ENCODE data around the gene PIP5K1B. TPM values are rescaled to one million over a fixed set of nuclear protein-coding genes. Genes with fewer than 3 reads are reported as not detected.

PIP5K1B gene
- total RNA-seq, 1 experiment from 2014 or later: 10.3 TPM

GRCh38 chr9:68805890-68806517 lies 101.0 kb downstream of the PIP5K1B start:
- Histone ChIP-seq H3K27me3 (replicated peaks; ENCODE audit: control insufficient read depth, insufficient read depth, low read length) (no peaks in the 10 kb centered on the region), H3K4me1 (no peaks in the 10 kb centered on the region), H3K4me3 (ENCODE audit: low read depth, low read length) (no peak overlapping the region), H3K36me3 (ENCODE audit: control insufficient read depth, insufficient read depth, low read length) (no peaks in the 10 kb centered on the region), H3K9me3 (no peaks in the 10 kb centered on the region)
- TF ChIP-seq, protein P1, sequence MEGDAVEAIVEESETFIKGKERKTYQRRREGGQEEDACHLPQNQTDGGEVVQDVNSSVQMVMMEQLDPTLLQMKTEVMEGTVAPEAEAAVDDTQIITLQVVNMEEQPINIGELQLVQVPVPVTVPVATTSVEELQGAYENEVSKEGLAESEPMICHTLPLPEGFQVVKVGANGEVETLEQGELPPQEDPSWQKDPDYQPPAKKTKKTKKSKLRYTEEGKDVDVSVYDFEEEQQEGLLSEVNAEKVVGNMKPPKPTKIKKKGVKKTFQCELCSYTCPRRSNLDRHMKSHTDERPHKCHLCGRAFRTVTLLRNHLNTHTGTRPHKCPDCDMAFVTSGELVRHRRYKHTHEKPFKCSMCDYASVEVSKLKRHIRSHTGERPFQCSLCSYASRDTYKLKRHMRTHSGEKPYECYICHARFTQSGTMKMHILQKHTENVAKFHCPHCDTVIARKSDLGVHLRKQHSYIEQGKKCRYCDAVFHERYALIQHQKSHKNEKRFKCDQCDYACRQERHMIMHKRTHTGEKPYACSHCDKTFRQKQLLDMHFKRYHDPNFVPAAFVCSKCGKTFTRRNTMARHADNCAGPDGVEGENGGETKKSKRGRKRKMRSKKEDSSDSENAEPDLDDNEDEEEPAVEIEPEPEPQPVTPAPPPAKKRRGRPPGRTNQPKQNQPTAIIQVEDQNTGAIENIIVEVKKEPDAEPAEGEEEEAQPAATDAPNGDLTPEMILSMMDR (IDR thresholded peaks at IDR 0.05; ENCODE audit: insufficient read depth in 1 of 2, low read depth in 1 of 2, low read length in 1 of 2, severe bottlenecking in 1 of 2, unreplicated experiment in 1 of 2): no peak
- Mint-ChIP-seq H3K27ac (ENCODE audit: unreplicated experiment) (no peak overlapping the region), H3K4me1 (ENCODE audit: low read depth, unreplicated experiment) (no peaks in the 10 kb centered on the region), H3K4me3 (ENCODE audit: unreplicated experiment) (no peak overlapping the region), H3K36me3 (ENCODE audit: insufficient read depth, unreplicated experiment) (peaks cover 5% of the 10 kb centered on the region), H3K9me3 (ENCODE audit: unreplicated experiment) (no peaks in the 10 kb centered on the region), H3K27me3 (ENCODE audit: insufficient read depth, unreplicated experiment) (no peaks in the 10 kb centered on the region)
- no peak for DNase-seq
- intact Hi-C loops (cut with micrococcal nuclease; ENCODE audit: unreplicated experiment): no loop called here
- ChIA-PET POLR2A (no interaction called here), CTCF (no interaction called here)
- BruUV-seq (replicated peaks): no TSS peak

DNA sequence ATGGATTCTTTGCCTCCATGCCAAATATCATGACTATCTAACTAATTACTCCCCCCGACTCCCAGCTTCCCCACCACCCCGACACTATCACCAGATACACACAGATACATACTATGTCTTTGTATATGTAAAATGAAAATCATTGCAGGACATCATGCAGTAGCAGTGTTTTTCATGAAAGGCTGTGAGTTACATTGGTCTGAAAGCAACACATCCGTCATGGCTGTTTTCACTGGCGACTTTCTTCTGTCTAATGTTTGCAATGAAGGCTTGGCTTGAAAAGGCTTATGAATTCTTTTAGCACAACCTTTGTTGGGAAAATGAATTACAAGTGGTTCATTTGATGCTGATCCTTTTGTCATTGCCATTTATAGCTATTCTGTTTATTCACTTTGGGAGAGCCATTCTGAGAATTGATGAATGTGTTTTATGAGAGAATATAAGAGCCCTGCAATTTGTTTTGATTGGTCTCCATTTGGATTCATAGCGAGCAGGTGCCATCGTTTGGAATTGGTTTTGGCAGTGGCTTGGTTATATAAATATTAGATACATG lies 103.4 kb downstream of the PIP5K1B start:
- ChIA-PET POLR2A (no interaction called here), CTCF (no interaction called here)
- H3K9me3 ChIP-seq: no peaks in the 10 kb centered on the region
- DNase-seq: no peak
- no peaks in the 10 kb centered on the region for H3K9me3 Mint-ChIP-seq (ENCODE audit: unreplicated experiment)
- no TSS peak for BruUV-seq (replicated peaks)
- intact Hi-C loops (cut with micrococcal nuclease; ENCODE audit: unreplicated experiment): no loop called here
- H3K27me3 Mint-ChIP-seq (ENCODE audit: insufficient read depth, unreplicated experiment): no peaks in the 10 kb centered on the region
- no peaks in the 10 kb centered on the region for H3K4me1 Mint-ChIP-seq (ENCODE audit: low read depth, unreplicated experiment)
- TF ChIP-seq, protein P1 (IDR thresholded peaks at IDR 0.05; ENCODE audit: insufficient read depth in 1 of 2, low read depth in 1 of 2, low read length in 1 of 2, severe bottlenecking in 1 of 2, unreplicated experiment in 1 of 2): no peak
- no peak overlapping the region for H3K27ac Mint-ChIP-seq (ENCODE audit: unreplicated experiment)
- H3K27me3 ChIP-seq (replicated peaks; ENCODE audit: control insufficient read depth, insufficient read depth, low read length): no peaks in the 10 kb centered on the region
- H3K4me3 ChIP-seq (ENCODE audit: low read depth, low read length): no peak overlapping the region
- H3K4me3 Mint-ChIP-seq (ENCODE audit: unreplicated experiment): no peak overlapping the region
- H3K36me3 ChIP-seq (ENCODE audit: control insufficient read depth, insufficient read depth, low read length): no peaks in the 10 kb centered on the region
- H3K36me3 Mint-ChIP-seq (ENCODE audit: insufficient read depth, unreplicated experiment): peaks cover 10% of the 10 kb centered on the region
- H3K4me1 ChIP-seq: no peaks in the 10 kb centered on the region

- no peaks in the 10 kb centered on the region for H3K27me3 Mint-ChIP-seq (ENCODE audit: insufficient read depth, unreplicated experiment)
- H3K4me3 Mint-ChIP-seq (ENCODE audit: unreplicated experiment): no peak overlapping the region
- no peaks in the 10 kb centered on the region for H3K4me1 Mint-ChIP-seq (ENCODE audit: low read depth, unreplicated experiment)
- no peaks in the 10 kb centered on the region for H3K9me3 Mint-ChIP-seq (ENCODE audit: unreplicated experiment)
- Histone ChIP-seq H3K27me3 (replicated peaks; ENCODE audit: control insufficient read depth, insufficient read depth, low read length) (no peaks in the 10 kb centered on the region), H3K4me1 (no peaks in the 10 kb centered on the region), H3K9me3 (no peaks in the 10 kb centered on the region), H3K4me3 (ENCODE audit: low read depth, low read length) (no peak overlapping the region), H3K36me3 (ENCODE audit: control insufficient read depth, insufficient read depth, low read length) (no peaks in the 10 kb centered on the region)
- ChIA-PET POLR2A (no interaction called here), CTCF (interaction anchor here (0.6 kb wide), 1 partner anchor 45 kb away, joined by 3 read pairs; no protein-coding TSS in a partner anchor)
- no TSS peak for BruUV-seq (replicated peaks)
- H3K27ac Mint-ChIP-seq (ENCODE audit: unreplicated experiment): no peak overlapping the region
- intact Hi-C loops (cut with micrococcal nuclease; ENCODE audit: unreplicated experiment): no loop called here
- peaks cover 13% of the 10 kb centered on the region for H3K36me3 Mint-ChIP-seq (ENCODE audit: insufficient read depth, unreplicated experiment)
- TF ChIP-seq, protein P1 (IDR thresholded peaks at IDR 0.05; ENCODE audit: insufficient read depth in 1 of 2, low read depth in 1 of 2, low read length in 1 of 2, severe bottlenecking in 1 of 2, unreplicated experiment in 1 of 2): no peak
- DNase-seq: no peak
These were observed 112.2 kb downstream of the PIP5K1B start for GRCh38 chr9:68817079-68817875.

Measured in Caco-2 (cell line).